Measurements from ENCODE around the gene CEP162. TPM values are rescaled to one million over a fixed set of nuclear protein-coding genes. Genes with fewer than 3 reads are reported as not detected.

CEP162 gene
- total and polyA plus RNA-seq, 2 donors (not counting 1 experiment from before 2014, with no cell fraction given), result 1.8 to 13.4 TPM

- H3K27me3 ChIP-seq (replicated peaks in 1 of 4; ENCODE audit: control extremely low read depth in 1 of 4, control insufficient read depth in 3 of 4, insufficient read depth in 4 of 4, low read length in 3 of 4), result no peaks in the 10 kb centered on the region
- ATAC-seq (ENCODE audit: low read depth), result no peak
- H3K4me2 ChIP-seq (replicated peaks; ENCODE audit: low read depth, low read length, poor library complexity, severe bottlenecking), result no peak overlapping the region
- intact Hi-C loops (cut with micrococcal nuclease), result no loop called here
- DNase-seq, result no peak
- Mint-ChIP-seq H3K27me3 (no peaks in the 10 kb centered on the region), H3K9me3 (ENCODE audit: insufficient read depth) (no peaks in the 10 kb centered on the region), H3K4me3 (no peak overlapping the region), H3K4me1 (no peaks in the 10 kb centered on the region), H3K27ac (no peak overlapping the region)
- H3K4me1 ChIP-seq (ENCODE audit: control insufficient read depth in 2 of 2, insufficient read depth in 2 of 2, low read length in 2 of 2), result no peaks in the 10 kb centered on the region
- WGBS (ENCODE audit: insufficient coverage), result no CpG with 5 or more reads among the region's 2 CpGs
- TF ChIP-seq, protein P1, sequence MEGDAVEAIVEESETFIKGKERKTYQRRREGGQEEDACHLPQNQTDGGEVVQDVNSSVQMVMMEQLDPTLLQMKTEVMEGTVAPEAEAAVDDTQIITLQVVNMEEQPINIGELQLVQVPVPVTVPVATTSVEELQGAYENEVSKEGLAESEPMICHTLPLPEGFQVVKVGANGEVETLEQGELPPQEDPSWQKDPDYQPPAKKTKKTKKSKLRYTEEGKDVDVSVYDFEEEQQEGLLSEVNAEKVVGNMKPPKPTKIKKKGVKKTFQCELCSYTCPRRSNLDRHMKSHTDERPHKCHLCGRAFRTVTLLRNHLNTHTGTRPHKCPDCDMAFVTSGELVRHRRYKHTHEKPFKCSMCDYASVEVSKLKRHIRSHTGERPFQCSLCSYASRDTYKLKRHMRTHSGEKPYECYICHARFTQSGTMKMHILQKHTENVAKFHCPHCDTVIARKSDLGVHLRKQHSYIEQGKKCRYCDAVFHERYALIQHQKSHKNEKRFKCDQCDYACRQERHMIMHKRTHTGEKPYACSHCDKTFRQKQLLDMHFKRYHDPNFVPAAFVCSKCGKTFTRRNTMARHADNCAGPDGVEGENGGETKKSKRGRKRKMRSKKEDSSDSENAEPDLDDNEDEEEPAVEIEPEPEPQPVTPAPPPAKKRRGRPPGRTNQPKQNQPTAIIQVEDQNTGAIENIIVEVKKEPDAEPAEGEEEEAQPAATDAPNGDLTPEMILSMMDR (IDR thresholded peaks at IDR 0.05), result no peak
- no peak for TF ChIP-seq EZH2 (IDR thresholded peaks at IDR 0.05; ENCODE audit: borderline replicate concordance, insufficient read depth, low read depth, low read length, poor library complexity, severe bottlenecking)
- H3K27ac ChIP-seq (ENCODE audit: low read length in 2 of 2), result no peak overlapping the region
- H2AFZ ChIP-seq (ENCODE audit: insufficient read depth, low read depth, low read length, poor library complexity, severe bottlenecking), result no peak overlapping the region
- H4K20me1 ChIP-seq (ENCODE audit: control insufficient read depth, insufficient read depth, low read length, poor library complexity, severe bottlenecking), result no peaks in the 10 kb centered on the region
- no peak overlapping the region for H3K9ac ChIP-seq (ENCODE audit: low read length)
- no peak overlapping the region for H3K4me3 ChIP-seq (ENCODE audit: control extremely low read depth in 1 of 5, extremely low read depth in 1 of 5, insufficient read depth in 1 of 5, low read depth in 2 of 5, low read length in 4 of 5)
- H3K9me3 ChIP-seq (ENCODE audit: control extremely low read depth in 1 of 3, control insufficient read depth in 2 of 3, insufficient read depth in 1 of 3, low read length in 2 of 3), result no peaks in the 10 kb centered on the region
- CTCF ChIA-PET, result no interaction called here
- POLR2A ChIA-PET, result no interaction called here
- H3K79me2 ChIP-seq (ENCODE audit: control insufficient read depth, insufficient read depth, low read length), result no peaks in the 10 kb centered on the region
- peaks cover 9 to 16% of the 10 kb centered on the region in 2 experiments for H3K36me3 ChIP-seq (replicated peaks in 1 of 2; ENCODE audit: control extremely low read depth in 1 of 2, control insufficient read depth in 1 of 2, extremely low read depth in 1 of 2, insufficient read depth in 2 of 2, low read length in 1 of 2)
Measured at GRCh38 chr6:84197708-84198107, 29.7 kb downstream of the CEP162 start.

GRCh38 chr6:84193114-84193708 is 34.2 kb downstream of the CEP162 start:
- H3K27me3 ChIP-seq (replicated peaks in 1 of 4; ENCODE audit: control extremely low read depth in 1 of 4, control insufficient read depth in 3 of 4, insufficient read depth in 4 of 4, low read length in 3 of 4), result no peaks in the 10 kb centered on the region
- WGBS (ENCODE audit: insufficient coverage), result no CpG with 5 or more reads among the region's 2 CpGs

More at GRCh38 chr6:84193114-84193708, 34.2 kb downstream of the CEP162 start:
- DNase-seq, result no peak
- H3K27ac ChIP-seq (ENCODE audit: low read length in 2 of 2), result no peak overlapping the region
- H3K9me3 Mint-ChIP-seq (ENCODE audit: insufficient read depth), result no peaks in the 10 kb centered on the region
- ATAC-seq (ENCODE audit: low read depth), result no peak
- no peak overlapping the region for H3K9ac ChIP-seq (ENCODE audit: low read length)
- H3K4me3 Mint-ChIP-seq, result no peak overlapping the region
- ChIA-PET CTCF (no interaction called here), POLR2A (no interaction called here)
- H3K27me3 Mint-ChIP-seq, result no peaks in the 10 kb centered on the region
- no peaks in the 10 kb centered on the region for H3K79me2 ChIP-seq (ENCODE audit: control insufficient read depth, insufficient read depth, low read length)
- no peak overlapping the region for H3K4me2 ChIP-seq (replicated peaks; ENCODE audit: low read depth, low read length, poor library complexity, severe bottlenecking)
- no peaks in the 10 kb centered on the region for H3K9me3 ChIP-seq (ENCODE audit: control extremely low read depth in 1 of 3, control insufficient read depth in 2 of 3, insufficient read depth in 1 of 3, low read length in 2 of 3)
- H3K36me3 ChIP-seq (replicated peaks in 1 of 2; ENCODE audit: control extremely low read depth in 1 of 2, control insufficient read depth in 1 of 2, extremely low read depth in 1 of 2, insufficient read depth in 2 of 2, low read length in 1 of 2), result peaks cover 12 to 28% of the 10 kb centered on the region in 2 experiments
- H3K27ac Mint-ChIP-seq, result no peak overlapping the region
- H4K20me1 ChIP-seq (ENCODE audit: control insufficient read depth, insufficient read depth, low read length, poor library complexity, severe bottlenecking), result no peaks in the 10 kb centered on the region
- intact Hi-C loops (cut with micrococcal nuclease), result no loop called here
- H3K4me1 Mint-ChIP-seq, result no peaks in the 10 kb centered on the region
- no peak overlapping the region for H3K4me3 ChIP-seq (ENCODE audit: control extremely low read depth in 1 of 5, extremely low read depth in 1 of 5, insufficient read depth in 1 of 5, low read depth in 2 of 5, low read length in 4 of 5)
- H2AFZ ChIP-seq (ENCODE audit: insufficient read depth, low read depth, low read length, poor library complexity, severe bottlenecking), result no peak overlapping the region
- TF ChIP-seq EZH2 (IDR thresholded peaks at IDR 0.05; ENCODE audit: borderline replicate concordance, insufficient read depth, low read depth, low read length, poor library complexity, severe bottlenecking), result no peak
- TF ChIP-seq, protein P1 (IDR thresholded peaks at IDR 0.05), result no peak
- H3K4me1 ChIP-seq (ENCODE audit: control insufficient read depth in 2 of 2, insufficient read depth in 2 of 2, low read length in 2 of 2), result no peaks in the 10 kb centered on the region
